Skin epidermis (tissue), 12 donors: ENCODE data around the gene SUSD2.
A peak's percentile ranks its signal among the peaks of the same experiment; 100 is the strongest.
"Not testable (repeated sequence)": the region's sequence is repeated elsewhere in the genome, so short reads cannot be mapped to it uniquely, and the experiment has no call there.

Source experiments
- H3K27ac ChIP-seq, 21 experiments: fragments of 200-600 bp; sonication (generic) in 11 of 21; one replicate each; pipeline ENCODE4 v1.5.0; 2020; ENCODE audit warnings: mild to moderate bottlenecking in 3 of 21, inconsistent platforms in 2 of 21, moderate library complexity in 2 of 21
- H3K4me3 ChIP-seq, 7 experiments: fragments of 200-600 bp; sonication (generic) in 2 of 7; one replicate each; pipeline ENCODE4 v1.5.0; 2020; ENCODE audit warnings: inconsistent platforms in 2 of 7, mild to moderate bottlenecking in 2 of 7, moderate library complexity in 1 of 7

Gene SUSD2

DNA sequence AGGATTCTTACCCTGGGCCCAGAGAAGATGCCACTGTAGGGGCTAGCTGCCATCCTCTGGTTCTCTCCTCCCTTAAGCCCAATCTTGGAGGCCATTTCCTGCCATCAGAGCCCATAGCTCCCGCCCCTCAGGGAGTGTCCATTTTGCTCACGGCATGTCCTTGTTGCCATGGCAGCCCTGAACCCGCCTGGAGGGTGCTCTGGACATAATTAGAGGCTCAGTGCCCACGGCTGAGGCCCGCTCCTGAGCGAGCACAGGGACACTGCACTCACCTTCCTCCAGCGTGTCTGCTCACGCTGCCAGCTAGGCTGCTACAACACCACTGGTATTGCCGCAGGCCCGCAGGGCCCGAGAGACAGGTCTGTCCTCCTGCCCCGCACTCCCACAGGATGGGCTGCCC, 11.1 kb upstream of the SUSD2 start:
- Histone ChIP-seq H3K27ac (no peak overlapping the region), H3K4me3 (no peak overlapping the region)

DNA sequence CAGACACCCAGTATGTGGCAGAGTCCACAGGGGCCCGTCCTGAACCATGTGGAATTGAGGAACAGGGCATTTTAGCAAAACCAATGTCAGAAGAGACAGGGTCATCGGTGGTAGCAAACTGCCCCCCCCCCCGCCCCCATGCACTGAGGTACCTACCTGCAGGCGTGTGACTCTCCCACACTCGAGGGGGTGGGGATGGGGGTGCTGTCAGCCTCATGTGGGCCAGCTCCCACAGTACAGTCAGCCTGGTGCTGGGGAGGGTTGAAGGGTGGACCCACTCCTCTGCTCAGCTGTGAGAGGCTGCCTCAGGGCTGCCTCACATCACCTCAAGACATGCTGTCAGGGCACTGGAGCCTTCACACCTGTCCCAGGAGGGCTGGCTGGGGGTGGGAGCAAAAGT, 10.7 kb upstream of the SUSD2 start:
- Histone ChIP-seq H3K27ac (no peak overlapping the region), H3K4me3 (no peak overlapping the region)

DNA sequence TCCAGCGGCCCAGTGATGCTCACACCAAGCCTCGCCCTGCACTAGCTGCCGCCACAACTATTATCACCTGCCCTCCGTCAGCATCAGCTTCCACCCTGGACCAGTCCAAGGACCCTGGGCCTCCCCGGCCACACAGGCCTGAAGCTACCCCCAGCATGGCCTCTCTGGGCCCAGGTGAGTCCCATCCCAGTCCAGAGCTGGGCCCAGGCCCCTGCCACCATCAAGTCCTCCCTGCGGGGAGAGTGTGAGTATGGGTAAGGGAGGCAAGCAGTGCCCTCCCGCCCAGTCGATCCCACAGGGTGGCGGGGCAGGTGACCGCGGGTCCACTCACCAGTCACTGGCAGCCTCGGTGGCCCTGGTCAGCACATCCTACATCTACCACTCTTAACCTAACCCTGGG, 9.5 kb upstream of the SUSD2 start:
- H3K4me3 ChIP-seq, result no peak overlapping the region
- H3K27ac ChIP-seq, result peak overlapping the region in 1 of 21 experiments; percentile 43

DNA sequence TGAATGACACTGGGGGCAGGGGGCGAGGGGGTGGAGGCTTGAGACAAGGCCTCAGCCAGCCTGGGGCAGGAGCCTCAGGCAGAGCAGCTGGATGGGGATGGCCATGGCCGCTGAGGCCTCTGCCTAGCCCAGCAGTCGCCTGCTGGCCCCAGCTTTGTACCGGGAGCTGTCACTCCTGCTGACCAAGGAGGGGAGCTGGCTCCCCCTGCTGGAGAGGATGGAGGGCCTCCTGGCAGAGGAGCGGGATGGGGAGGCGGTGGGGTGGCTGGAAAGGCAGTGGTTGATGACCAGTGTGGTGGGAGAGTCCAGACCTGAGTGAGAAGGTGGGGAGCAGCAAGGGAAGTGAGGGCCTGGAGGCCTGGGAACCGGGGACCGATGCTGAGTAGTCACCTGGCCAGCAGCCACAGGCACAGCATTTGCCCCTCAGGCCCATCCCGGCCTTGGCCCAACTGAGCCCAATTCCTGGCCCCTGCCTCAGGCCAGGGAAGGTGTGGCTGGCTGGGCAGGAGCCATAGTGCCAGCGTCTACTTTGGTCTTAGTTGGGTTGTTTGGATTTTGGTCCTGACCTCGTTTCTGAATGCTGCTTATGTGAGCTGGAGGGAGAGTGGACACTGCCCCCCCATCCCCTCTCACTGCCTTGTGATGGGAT, 6.0 kb upstream of the SUSD2 start:
- peak overlapping the region in 7 of 21 experiments; percentile 34 to 52 (median 37) for H3K27ac ChIP-seq

DNA sequence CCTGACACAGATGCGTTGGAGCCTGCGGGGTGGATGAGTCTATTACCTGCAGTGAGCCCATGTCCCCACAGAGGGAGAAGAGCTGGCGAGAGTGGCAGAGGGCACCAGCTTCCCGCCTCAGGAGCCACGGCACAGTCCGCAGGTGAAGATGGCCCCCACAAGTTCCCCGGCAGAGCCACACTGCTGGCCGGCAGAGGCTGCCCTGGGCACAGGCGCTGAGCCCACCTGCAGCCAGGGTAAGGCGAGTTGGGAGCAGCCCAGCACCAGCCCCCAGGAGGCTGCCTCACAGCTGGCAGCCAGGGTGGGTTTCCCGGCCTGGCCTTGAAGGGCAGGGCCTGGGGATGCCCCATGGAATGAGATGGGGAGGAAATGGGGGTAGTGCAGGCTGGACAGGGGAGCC, 5.2 kb upstream of the SUSD2 start:
- peak overlapping the region in 2 of 21 experiments; percentile 35 to 52 for H3K27ac ChIP-seq

More for the DNA sequence above, 6.0 kb upstream of the SUSD2 start:
- H3K4me3 ChIP-seq, result no peak overlapping the region

DNA sequence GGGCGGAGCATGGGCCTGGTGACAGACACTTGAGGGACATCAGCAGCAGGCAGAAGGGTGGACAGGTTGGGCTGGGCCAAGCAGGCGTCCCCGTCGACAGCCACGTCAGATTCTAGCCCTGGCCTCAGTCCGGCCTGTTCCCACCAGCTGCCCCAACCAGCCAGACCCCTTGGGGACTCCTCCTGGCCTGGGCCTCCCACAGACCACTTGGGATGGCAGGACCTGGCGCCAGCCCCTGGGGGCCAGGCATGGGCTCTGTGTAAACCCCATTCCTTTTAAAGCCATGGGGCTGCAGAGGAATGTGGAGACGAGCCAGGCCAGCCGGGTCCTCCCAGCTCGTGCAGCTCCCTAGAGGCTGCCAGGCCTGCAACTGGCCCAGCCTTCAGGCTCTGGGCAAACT, 4.7 kb upstream of the SUSD2 start:
- Histone ChIP-seq H3K27ac (peak overlapping the region in 2 of 21 experiments; percentile 21 to 49), H3K4me3 (no peak overlapping the region)

More for the DNA sequence above, 5.2 kb upstream of the SUSD2 start:
- no peak overlapping the region for H3K4me3 ChIP-seq

DNA sequence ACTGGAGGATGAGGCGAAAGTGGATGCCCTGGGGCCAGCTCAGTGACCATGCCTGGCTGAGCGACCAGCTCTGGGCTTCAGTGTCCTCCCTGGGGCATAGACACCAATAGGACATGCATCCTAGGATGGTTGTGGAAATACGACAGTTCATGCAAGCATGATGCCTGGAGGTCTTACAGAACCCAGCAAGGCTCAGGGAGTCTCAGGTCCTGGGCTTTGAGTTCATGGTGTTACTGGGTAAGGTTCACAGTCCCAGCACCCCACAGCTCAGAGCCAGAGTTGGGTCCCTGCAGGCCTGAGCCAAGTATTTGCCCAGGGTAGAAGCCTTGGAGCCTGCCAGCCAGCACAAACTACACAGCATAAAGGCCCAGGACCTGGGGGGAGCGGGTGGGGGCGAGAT, 4.2 kb upstream of the SUSD2 start:
- peak overlapping the region in 1 of 21 experiments; percentile 21 for H3K27ac ChIP-seq
- H3K4me3 ChIP-seq, result no peak overlapping the region

DNA sequence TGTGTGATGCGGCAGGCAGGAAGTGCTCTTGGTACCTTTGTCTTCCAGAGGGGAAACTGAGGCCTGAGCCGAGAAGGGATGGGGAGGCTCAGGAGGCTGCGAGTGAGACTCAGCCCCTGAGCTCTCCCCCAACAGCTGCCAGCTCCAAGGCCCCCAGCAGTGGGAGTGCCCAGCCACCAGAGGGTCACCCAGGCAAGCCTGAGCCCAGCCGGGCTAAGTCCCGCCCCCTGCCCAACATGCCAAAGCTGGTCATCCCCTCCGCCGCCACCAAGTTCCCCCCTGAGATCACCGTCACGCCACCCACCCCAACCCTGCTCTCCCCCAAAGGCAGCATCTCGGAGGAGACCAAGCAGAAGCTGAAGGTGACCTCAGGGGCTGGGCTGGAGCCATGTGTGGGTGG, 3.8 kb upstream of the SUSD2 start:
- H3K27ac ChIP-seq, result no peak overlapping the region
- no peak overlapping the region for H3K4me3 ChIP-seq

DNA sequence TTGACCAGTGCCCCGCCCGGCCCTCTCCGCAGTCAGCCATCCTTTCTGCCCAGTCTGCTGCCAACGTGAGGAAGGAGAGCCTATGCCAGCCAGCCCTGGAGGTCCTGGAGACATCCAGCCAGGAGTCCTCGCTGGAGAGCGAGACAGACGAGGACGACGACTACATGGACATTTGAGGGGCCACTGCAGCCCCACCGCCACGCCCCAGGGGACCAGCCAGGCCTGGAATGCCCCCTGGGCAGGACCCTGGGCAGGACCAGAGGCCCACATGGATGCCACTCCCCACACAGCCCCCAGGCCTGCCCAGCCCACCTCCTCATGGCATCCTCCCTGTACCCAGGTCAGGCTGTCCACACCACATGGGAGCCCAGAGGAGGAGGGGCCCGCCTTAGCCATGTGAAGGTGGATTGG, 3.3 kb upstream of the SUSD2 start:
- Histone ChIP-seq H3K4me3 (no peak overlapping the region), H3K27ac (no peak overlapping the region)

DNA sequence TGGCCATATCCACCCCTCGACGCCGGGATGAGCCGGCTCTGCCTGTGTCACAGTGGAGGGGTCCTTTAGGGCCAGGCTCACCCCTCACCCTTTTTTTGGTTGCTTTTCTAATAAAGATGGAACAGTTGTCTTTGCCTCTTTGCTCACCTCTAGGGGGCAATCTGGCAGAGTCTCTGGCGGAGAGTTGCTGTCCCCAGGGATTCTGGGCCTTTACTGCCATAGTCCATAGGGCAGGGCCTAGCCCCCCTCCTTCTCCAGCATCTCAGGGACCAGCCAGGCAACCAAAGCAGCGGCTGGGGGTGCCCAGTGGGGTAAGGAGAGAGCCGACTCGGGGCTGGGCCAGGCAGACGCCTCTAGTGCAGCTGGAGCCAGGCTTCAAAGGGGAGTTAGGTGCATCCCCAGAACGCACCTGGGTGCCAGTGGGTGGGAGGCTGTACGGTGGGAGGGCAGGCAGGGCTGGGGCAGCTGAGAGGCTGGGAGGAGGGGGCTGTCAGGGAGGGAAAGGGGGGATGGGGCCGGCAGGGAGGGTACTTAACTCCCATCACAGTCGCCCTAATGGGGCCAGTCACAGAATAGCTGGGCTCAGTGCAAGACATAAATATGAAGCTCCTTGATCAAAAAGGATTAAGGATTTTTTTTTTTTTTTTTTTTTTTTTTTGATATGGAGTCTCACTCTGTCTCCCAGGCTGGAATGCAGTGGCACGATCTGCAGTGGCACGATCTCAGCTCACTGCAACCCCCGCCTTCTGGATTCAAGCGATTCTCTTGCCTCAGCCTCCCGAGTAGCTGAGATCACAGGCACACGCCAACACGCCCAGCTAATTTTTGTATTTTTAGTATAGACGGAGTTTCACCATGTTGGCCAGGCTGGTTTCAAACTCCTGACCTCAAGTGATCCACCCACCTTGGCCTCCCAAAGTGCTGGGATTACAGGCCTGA, 2.5 kb upstream of the SUSD2 start:
- Histone ChIP-seq H3K27ac (peak overlapping the region in 1 of 21 experiments; percentile 54), H3K4me3 (no peak overlapping the region)

DNA sequence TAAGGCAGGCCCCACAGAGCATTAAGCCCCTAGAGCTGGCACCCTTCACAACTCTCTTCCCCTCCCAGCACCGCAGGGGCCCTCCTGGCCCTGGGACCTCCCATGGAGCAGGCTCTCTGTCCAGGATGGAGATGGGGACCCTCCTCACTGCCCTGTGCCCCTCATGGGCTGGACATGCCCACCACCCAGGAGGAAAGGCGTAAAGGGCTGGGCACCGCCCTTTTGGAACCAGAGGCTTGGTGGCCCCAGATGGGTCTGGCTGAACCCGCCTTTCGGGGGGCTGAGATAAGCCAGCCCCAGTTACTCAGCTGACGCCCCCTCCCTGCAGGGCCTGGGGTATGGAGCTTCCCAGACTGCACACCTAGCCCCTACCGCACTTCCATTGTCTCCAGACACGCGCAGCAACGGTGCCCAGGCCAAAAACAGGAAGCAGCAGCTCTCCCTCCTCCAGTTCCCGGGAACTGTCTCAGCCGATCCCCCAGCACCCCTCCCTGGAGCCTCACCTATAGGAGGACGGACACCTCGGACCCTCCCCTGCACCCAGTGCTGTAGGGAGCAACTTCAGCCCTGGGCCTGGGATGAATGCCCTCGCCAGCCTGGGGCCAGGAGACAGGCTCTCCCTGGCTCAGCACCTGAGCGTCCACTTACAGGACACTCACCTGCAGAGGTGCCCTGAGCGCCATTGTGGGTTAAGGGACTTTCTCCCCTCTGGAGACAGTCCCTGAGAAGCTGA, 1.6 kb upstream of the SUSD2 start:
- Histone ChIP-seq H3K27ac (peak overlapping the region in 2 of 21 experiments; percentile 1 to 54), H3K4me3 (no peak overlapping the region)

DNA sequence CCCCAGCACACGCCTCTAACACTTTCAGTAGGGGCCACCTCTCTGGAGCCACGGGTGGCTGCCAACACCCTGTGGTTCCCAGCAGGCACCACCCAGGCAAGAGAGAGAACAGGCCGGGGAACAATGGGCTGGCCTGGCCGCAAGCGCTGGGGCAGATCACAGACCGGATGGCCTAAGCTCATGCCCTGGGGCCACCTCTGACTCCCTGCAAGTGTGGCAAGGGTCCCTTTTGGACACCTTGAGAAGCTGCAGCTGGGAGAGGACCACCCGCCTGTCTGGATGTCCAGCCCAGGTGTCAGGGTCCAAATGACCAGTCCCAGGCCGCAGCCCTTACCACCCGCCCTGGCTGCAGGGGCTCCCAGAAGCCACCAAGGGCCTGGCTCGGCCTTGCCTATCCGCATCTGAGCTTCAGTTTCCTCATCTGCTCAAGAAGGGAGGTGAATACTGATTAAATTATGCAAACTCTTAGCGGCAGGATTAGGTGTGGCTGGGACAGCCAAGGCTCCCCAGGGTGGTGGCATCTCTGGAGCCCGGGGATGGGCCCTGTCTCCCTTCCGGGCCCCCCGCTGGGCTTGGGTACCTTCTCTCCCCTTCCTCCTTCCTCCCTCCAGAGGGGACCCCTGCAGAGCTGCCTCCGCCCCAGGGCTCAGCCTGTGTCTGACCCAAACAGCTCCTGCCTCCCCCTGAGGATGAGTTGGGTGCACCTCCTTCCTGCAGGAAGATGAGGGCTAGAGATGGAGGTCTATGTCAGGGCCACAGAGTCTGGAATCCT, 785 bp upstream of the SUSD2 start:
- peak overlapping the region in 4 of 21 experiments; percentile 1 to 54 (median 37) for H3K27ac ChIP-seq

DNA sequence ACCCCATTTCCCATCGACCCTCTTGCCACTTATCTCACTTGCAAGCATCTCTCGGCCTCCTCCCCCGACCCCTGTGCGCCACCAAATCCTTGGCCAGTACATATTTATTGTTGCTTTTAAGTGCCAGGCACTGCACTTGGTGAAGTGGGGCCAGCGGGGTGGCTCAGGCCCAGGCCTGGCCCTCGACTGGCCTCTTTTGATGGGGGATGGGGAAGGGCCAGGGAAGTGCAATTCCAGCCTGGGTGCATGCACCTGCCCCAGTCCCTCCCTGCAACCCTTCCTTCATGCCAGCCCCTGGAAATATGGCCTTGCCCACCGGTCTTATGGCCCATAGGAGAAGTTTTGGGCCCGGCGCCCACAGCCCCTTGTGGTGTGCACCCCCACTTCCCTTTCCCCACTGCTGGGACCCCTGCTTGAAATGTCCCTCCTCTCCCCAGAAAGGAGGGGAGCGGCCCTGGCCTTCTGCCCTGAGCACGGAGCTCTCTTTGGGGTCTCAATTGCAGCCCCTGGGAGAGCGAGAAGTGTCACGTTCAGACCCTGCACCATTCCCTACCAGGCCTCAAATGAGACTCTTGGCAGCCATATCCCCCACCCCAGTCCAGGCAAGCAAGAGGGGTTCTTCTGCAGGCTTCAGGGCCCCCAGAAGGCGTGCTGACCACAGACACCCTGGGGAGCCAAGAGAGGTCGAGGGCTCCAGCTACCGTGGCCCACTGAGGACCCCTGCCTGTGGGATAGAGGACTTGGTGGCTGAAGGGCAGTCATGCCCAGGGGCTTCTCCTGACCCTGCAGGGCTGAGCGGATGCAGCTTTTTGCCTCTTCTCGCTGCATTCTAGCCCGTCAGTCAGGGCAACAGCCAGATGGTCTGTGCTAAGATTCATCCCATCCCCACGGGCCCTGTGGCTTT, 961 bp downstream of the SUSD2 start:
- peak overlapping the region in 3 of 21 experiments; percentile 7 to 44 (median 26) for H3K27ac ChIP-seq

More for the DNA sequence above, 785 bp upstream of the SUSD2 start:
- H3K4me3 ChIP-seq, result no peak overlapping the region

DNA sequence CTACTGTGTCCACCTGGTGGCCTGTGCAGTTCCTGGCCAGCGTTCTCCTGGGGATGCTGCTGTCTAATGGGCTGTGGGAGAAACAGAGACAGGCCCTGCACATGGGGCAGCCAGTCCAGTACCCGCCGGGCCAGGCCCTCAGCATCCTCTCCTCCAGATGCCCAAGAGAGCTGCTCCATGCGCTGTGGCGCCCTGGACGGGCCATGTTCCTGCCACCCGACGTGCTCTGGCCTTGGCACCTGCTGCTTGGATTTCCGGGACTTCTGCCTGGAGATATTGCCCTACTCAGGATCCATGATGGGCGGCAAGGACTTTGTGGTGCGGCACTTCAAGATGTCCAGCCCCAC, 1.6 kb downstream of the SUSD2 start:
- not testable (repeated sequence) for H3K27ac ChIP-seq, H3K4me3 ChIP-seq

More for the DNA sequence above, 961 bp downstream of the SUSD2 start:
- H3K4me3 ChIP-seq, result no peak overlapping the region

DNA sequence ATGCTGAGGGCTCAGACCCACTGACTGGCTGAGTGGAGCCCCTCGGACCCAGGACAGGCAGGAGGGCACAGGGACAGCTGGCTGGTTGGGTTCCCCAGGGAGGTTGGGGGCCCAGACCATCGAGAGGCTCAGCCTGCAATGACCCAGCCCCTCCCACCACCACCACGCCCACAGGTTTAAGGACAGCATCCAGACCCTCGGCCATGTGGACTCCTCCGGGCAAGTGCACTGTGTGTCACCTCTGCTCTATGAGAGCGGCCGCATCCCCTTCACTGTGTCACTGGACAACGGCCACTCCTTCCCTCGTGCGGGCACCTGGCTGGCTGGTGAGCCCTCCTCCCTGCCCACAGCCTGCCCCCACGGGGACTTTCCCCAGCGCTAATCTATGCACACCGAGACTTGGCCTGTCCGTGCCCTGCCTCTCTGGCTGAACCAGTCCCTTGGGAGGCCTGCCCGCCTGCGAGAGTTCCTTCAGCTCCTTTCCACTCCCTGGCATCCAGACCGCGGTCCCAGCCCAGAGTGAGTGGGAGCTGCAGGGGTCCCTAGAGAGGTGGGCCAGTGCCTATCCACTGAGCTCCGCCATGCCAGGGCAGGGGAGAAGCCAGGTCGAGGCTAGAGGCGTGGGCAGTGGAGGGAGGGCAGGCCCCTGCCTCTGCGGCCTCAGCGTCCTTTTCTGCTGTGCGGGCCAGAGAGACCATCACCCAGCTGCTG, 2.2 kb downstream of the SUSD2 start:
- no peak overlapping the region for H3K27ac ChIP-seq
- H3K4me3 ChIP-seq, result peak overlapping the region in 1 of 7 experiments; percentile 4

DNA sequence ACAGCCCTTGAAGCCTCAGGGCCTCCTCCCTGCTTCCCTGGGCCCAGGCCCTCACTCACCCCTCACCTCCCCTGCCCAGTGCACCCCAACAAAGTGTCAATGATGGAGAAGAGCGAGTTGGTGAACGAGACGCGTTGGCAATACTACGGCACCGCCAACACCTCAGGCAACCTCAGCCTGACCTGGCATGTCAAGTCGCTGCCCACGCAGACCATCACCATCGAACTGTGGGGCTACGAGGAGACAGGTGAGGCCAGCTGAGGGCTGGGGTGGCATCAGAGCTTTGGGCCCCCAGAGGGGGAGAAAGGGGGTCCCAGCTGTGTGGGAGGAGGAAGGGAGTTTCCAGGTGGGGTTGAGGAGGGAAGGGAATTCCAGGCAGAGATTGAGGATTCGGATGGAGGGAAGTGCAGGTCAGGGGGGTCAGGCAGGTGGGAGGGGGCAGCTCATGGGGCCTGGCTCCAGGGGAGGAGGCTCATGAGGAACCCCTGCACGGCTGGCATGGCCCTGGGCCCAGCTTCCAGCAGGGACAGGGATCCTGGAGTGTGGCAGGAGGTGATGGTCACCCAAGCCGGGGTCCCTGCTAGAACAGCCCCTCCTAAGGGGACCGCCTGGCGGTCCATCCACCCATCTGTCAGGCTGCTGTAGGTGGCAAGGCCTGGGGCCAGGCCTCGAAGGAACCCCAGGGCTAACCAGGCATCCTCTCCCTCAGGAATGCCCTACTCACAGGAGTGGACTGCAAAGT, 2.9 kb downstream of the SUSD2 start:
- H3K27ac ChIP-seq, result no peak overlapping the region
- peak overlapping the region in 1 of 7 experiments; percentile 4 for H3K4me3 ChIP-seq

DNA sequence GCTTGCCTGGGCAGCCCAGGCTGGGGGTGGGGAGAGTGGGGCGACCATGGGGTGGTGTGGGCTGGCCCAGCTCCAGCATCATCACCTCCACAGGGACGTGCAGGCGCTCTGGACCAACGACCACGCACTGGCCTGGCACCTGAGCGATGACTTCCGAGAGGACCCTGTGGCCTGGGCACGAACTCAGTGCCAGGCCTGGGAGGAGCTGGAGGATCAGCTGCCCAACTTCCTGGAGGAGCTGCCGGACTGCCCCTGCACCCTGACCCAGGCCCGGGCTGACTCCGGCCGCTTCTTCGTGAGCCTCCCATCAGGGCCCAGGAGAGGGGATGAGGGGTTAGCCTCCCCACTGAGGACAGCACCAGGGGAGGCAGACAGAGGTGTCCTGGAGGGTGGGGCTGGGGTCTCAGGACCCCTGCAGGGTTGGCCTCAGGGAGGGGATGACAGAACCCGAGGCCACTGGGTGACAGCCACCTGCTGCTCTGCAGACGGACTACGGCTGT, 3.8 kb downstream of the SUSD2 start:
- no peak overlapping the region for H3K4me3 ChIP-seq
- H3K27ac ChIP-seq, result no peak overlapping the region
